H1 (cell line): Measurements from ENCODE around the gene MAP4K5. TPM values are rescaled to one million over a fixed set of nuclear protein-coding genes. Genes with fewer than 3 reads are reported as not detected.

Experiments used
- HDAC6 ChIP-seq: IDR thresholded peaks from one replicate; pipeline ENCODE4 v1.7.1; 2012; ENCODE audit warnings: low read depth, mild to moderate bottlenecking, inconsistent platforms, low read length, moderate library complexity
- KDM1A ChIP-seq: fragments of 200-600, 300-600 bp; sonication (generic); IDR thresholded peaks from 2 replicates; pipeline ENCODE4 v1.7.1; 2016; ENCODE audit warnings: mild to moderate bottlenecking, low read length, borderline replicate concordance
- RAD21 ChIP-seq, 2 experiments: IDR thresholded peaks in 1 of 2; conservative IDR thresholded peaks in 1 of 2; 2 replicates each; pipeline ENCODE4 v1.6.1; 2011; ENCODE audit warnings: low read depth in 2 of 2, low read length in 2 of 2, improper control_type of control experiment in 1 of 2, inconsistent platforms in 1 of 2, mild to moderate bottlenecking in 1 of 2, moderate library complexity in 1 of 2
- RNF2 ChIP-seq: fragments of 200-900, 300-1000 bp; sonication (generic); IDR thresholded peaks from 2 replicates; pipeline ENCODE4 v1.7.1; 2016; ENCODE audit warnings: borderline replicate concordance, low read depth, mild to moderate bottlenecking, antibody characterized with exemption, low read length; ENCODE audit not compliant: poor library complexity, severe bottlenecking; ENCODE audit errors: missing control alignments
- SAP30 ChIP-seq: fragments of 300-600 bp; sonication (generic); IDR thresholded peaks from 2 replicates; pipeline ENCODE4 v1.7.1; 2012; ENCODE audit warnings: low read length, moderate library complexity, mild to moderate bottlenecking, inconsistent platforms; ENCODE audit not compliant: insufficient read depth, insufficient replicate concordance
- SIRT6 ChIP-seq: IDR thresholded peaks from one replicate; pipeline ENCODE4 v1.7.1; 2012; ENCODE audit warnings: low read length, inconsistent platforms
- ZNF274 ChIP-seq: IDR thresholded peaks from 2 replicates; pipeline ENCODE4 v1.7.0; 2012; ENCODE audit warnings: low read length, borderline replicate concordance; ENCODE audit errors: extremely low read depth
- polyA plus RNA-seq, 7 experiments: library from polyadenylated mRNA; depleted of rRNA in 3 of 7; stranded (reverse) in 5 of 7; unstranded in 2 of 7; fragments of >200 nt in 5 of 7; fragments of 200-250 nt in 2 of 7; gene quantifications; 1 replicate in 5 of 7; 2 replicates in 1 of 7; 4 replicates in 1 of 7; pipeline versions ENCODE4 v1.2.1 to v1.2.3, GENCODE V29; 2011 to 2013; ENCODE audit warnings: missing spikeins in 2 of 7, mixed read lengths in 2 of 7
- total RNA-seq: library from RNA; stranded (reverse); fragmentation: NEBNext Ultra II Directional; extraction: Animal tissue kit (Norgen Biotek cat#: 25700); gene quantifications from 2 replicates; pipeline ENCODE4 v1.2.1, GENCODE V29; 2021

MAP4K5 gene
- total and polyA plus RNA-seq, 2 of the 8 experiments (the other 6 are each of a cell fraction or from before 2014, with no cell fraction given), result 7.6 to 34.5 TPM

GRCh38 chr14:50423529-50423928, 108.8 kb downstream of the MAP4K5 start (continued):
- TF ChIP-seq HDAC6 (no peak), KDM1A (no peak), SAP30 (no peak), RNF2 (no peak), ZNF274 (no peak), RAD21 (IDR thresholded peaks at IDR 0.05 in 1 of 2, conservative IDR thresholded peaks at IDR 0.05 in 1 of 2; ENCODE audit: low read depth in 2 of 2, low read length in 2 of 2) (no peak), SIRT6 (no peak)
